ENCODE measurements around the gene APOBEC2.

Gene APOBEC2

GRCh38 chr6:41046084-41046483 lies 6.9 kb upstream of the APOBEC2 start:
- Histone ChIP-seq H3K27me3 (ENCODE audit: control insufficient read depth, insufficient read depth, low read length, poor library complexity, severe bottlenecking) (no peaks in the 10 kb centered on the region), H3K36me3 (ENCODE audit: control insufficient read depth, insufficient read depth, low read length) (no peaks in the 10 kb centered on the region), H3K4me1 (ENCODE audit: control insufficient read depth, insufficient read depth, low read length) (peaks cover 7% of the 10 kb centered on the region), H3K9me3 (ENCODE audit: control insufficient read depth, low read length) (no peaks in the 10 kb centered on the region), H3K27ac (ENCODE audit: insufficient read depth, low read depth, low read length, poor library complexity, severe bottlenecking) (no peak overlapping the region), H3K4me3 (ENCODE audit: insufficient read depth, low read depth, low read length) (no peak overlapping the region)
- 90 to 93% methylated on average over 1 of the region's 1 CpG for WGBS, 2 experiments

GRCh38 chr6:41047306-41047705 lies 5.7 kb upstream of the APOBEC2 start:
- H3K27me3 ChIP-seq (ENCODE audit: control insufficient read depth, insufficient read depth, low read length, poor library complexity, severe bottlenecking), result no peaks in the 10 kb centered on the region

GRCh38 chr6:41047745-41048732 lies 5.0 kb upstream of the APOBEC2 start:
- Histone ChIP-seq H3K27ac (ENCODE audit: insufficient read depth, low read depth, low read length, poor library complexity, severe bottlenecking) (no peak overlapping the region), H3K27me3 (ENCODE audit: control insufficient read depth, insufficient read depth, low read length, poor library complexity, severe bottlenecking) (no peaks in the 10 kb centered on the region), H3K4me1 (ENCODE audit: control insufficient read depth, insufficient read depth, low read length) (peaks cover 13% of the 10 kb centered on the region), H3K9me3 (ENCODE audit: control insufficient read depth, low read length) (no peaks in the 10 kb centered on the region), H3K4me3 (ENCODE audit: insufficient read depth, low read depth, low read length) (no peak overlapping the region), H3K36me3 (ENCODE audit: control insufficient read depth, insufficient read depth, low read length) (no peaks in the 10 kb centered on the region)
- WGBS, 2 experiments, result 90 to 92% methylated on average over 9 of the region's 9 CpGs

More at GRCh38 chr6:41047306-41047705, 5.7 kb upstream of the APOBEC2 start:
- H3K4me1 ChIP-seq (ENCODE audit: control insufficient read depth, insufficient read depth, low read length), result peaks cover 7% of the 10 kb centered on the region
- no peaks in the 10 kb centered on the region for H3K36me3 ChIP-seq (ENCODE audit: control insufficient read depth, insufficient read depth, low read length)
- no peaks in the 10 kb centered on the region for H3K9me3 ChIP-seq (ENCODE audit: control insufficient read depth, low read length)
- H3K27ac ChIP-seq (ENCODE audit: insufficient read depth, low read depth, low read length, poor library complexity, severe bottlenecking), result no peak overlapping the region
- no peak overlapping the region for H3K4me3 ChIP-seq (ENCODE audit: insufficient read depth, low read depth, low read length)
- WGBS, 2 experiments, result 90 to 93% methylated on average over 2 of the region's 2 CpGs

DNA sequence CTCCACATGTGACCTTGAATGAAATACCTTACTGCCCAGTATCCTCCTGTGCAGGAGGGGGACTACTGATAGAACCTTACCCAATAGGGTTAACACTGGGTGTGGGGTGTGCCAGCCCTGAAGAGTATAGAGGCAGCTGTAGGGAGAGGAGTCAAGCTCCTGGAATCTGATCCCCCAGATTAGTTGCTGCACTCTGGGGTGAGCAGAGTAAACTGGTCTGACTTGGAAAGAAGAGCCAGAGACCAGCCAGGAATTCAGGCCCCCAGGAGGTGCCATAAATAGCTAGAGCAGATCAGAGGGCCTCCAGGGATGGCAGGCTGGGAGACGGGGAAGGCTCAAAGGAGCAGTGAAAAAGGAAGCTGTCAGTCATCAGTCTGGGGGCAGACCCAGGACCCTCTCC lies 3.5 kb upstream of the APOBEC2 start:
- H3K4me3 ChIP-seq (ENCODE audit: insufficient read depth, low read depth, low read length), result no peak overlapping the region
- no peaks in the 10 kb centered on the region for H3K27me3 ChIP-seq (ENCODE audit: control insufficient read depth, insufficient read depth, low read length, poor library complexity, severe bottlenecking)
- no peak overlapping the region for H3K27ac ChIP-seq (ENCODE audit: insufficient read depth, low read depth, low read length, poor library complexity, severe bottlenecking)
- WGBS, 2 experiments, result 31 to 36% methylated on average over 1 of the region's 1 CpG
- H3K9me3 ChIP-seq (ENCODE audit: control insufficient read depth, low read length), result no peaks in the 10 kb centered on the region
- H3K36me3 ChIP-seq (ENCODE audit: control insufficient read depth, insufficient read depth, low read length), result no peaks in the 10 kb centered on the region
- peaks cover 21% of the 10 kb centered on the region for H3K4me1 ChIP-seq (ENCODE audit: control insufficient read depth, insufficient read depth, low read length)

- Histone ChIP-seq H3K36me3 (ENCODE audit: control insufficient read depth, insufficient read depth, low read length) (no peaks in the 10 kb centered on the region), H3K4me1 (ENCODE audit: control insufficient read depth, insufficient read depth, low read length) (peaks cover 21% of the 10 kb centered on the region), H3K9me3 (ENCODE audit: control insufficient read depth, low read length) (no peaks in the 10 kb centered on the region), H3K4me3 (ENCODE audit: insufficient read depth, low read depth, low read length) (no peak overlapping the region), H3K27me3 (ENCODE audit: control insufficient read depth, insufficient read depth, low read length, poor library complexity, severe bottlenecking) (no peaks in the 10 kb centered on the region), H3K27ac (ENCODE audit: insufficient read depth, low read depth, low read length, poor library complexity, severe bottlenecking) (no peak overlapping the region)
- WGBS, 2 experiments, result 85 to 87% methylated on average over 7 of the region's 7 CpGs
These were observed 3.0 kb upstream of the APOBEC2 start for GRCh38 chr6:41049955-41050354.

DNA sequence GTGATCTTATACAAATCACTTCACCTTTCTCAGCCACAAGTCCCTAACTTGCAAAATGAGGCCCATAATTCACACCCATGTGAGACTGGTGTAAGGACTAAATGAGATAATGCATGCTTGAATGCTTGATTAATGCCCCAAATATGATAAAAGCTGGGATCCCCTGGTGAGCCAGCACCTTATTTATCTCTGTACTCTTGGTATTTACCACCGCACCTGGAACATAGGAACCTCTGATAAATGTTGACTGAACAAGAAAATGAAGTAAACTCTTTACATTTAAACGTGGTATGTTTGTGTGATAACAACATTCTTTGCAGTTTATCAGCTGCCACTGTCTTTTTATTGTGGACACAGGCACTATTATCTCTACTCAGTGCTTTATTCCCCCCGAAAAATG lies 2.5 kb upstream of the APOBEC2 start:
- Histone ChIP-seq H3K4me3 (ENCODE audit: insufficient read depth, low read depth, low read length) (no peak overlapping the region), H3K9me3 (ENCODE audit: control insufficient read depth, low read length) (no peaks in the 10 kb centered on the region), H3K36me3 (ENCODE audit: control insufficient read depth, insufficient read depth, low read length) (no peaks in the 10 kb centered on the region), H3K4me1 (ENCODE audit: control insufficient read depth, insufficient read depth, low read length) (peaks cover 21% of the 10 kb centered on the region), H3K27ac (ENCODE audit: insufficient read depth, low read depth, low read length, poor library complexity, severe bottlenecking) (no peak overlapping the region), H3K27me3 (ENCODE audit: control insufficient read depth, insufficient read depth, low read length, poor library complexity, severe bottlenecking) (no peaks in the 10 kb centered on the region)
- 90 to 91% methylated on average over 3 of the region's 3 CpGs for WGBS, 2 experiments

DNA sequence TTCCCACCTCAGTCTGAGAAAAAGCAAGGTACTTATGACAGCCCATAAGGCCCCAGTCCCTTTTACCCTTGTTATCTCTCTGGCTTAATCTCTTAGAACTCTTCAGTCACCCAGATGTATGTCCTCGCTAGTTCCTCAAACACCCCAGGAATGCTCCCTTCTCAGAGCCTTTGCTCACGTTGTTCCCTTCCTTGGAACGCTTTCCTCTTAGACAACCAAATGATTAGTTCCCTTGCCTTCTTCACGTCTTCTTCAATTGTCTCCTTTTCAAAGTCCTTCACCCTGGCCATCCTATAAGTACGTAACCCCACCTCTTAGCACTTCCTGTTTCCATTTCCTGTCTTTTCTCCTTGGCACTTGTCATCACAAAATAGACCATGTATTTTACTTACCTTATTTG lies 1.1 kb upstream of the APOBEC2 start:
- H3K9me3 ChIP-seq (ENCODE audit: control insufficient read depth, low read length), result no peaks in the 10 kb centered on the region
- no peak overlapping the region for H3K4me3 ChIP-seq (ENCODE audit: insufficient read depth, low read depth, low read length)
- H3K36me3 ChIP-seq (ENCODE audit: control insufficient read depth, insufficient read depth, low read length), result no peaks in the 10 kb centered on the region
- 89 to 92% methylated on average over 5 of the region's 5 CpGs for WGBS, 2 experiments
- H3K27ac ChIP-seq (ENCODE audit: insufficient read depth, low read depth, low read length, poor library complexity, severe bottlenecking), result no peak overlapping the region
- no peaks in the 10 kb centered on the region for H3K27me3 ChIP-seq (ENCODE audit: control insufficient read depth, insufficient read depth, low read length, poor library complexity, severe bottlenecking)
- peaks cover 21% of the 10 kb centered on the region for H3K4me1 ChIP-seq (ENCODE audit: control insufficient read depth, insufficient read depth, low read length)

DNA sequence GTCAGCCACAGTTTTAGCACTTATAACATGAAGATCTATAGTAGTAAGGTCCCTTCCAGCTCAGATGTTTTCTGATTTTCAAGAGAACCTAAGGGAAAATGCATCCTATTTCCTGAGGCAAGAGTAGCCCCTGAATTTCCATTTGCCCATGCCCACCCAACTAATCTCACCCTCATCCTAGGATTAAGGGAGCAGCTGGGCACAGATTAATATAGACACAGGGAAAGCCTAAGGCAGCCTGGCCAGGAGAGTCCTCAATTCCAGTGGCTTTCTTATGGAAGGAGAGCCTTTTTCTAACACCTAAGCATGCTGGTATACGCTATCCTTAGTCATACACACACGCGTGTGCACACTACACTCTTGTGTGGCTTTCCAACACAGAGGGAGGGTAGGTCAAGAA lies 1.5 kb downstream of the APOBEC2 start:
- Histone ChIP-seq H3K36me3 (ENCODE audit: control insufficient read depth, insufficient read depth, low read length) (no peaks in the 10 kb centered on the region), H3K27me3 (ENCODE audit: control insufficient read depth, insufficient read depth, low read length, poor library complexity, severe bottlenecking) (no peaks in the 10 kb centered on the region), H3K4me3 (ENCODE audit: insufficient read depth, low read depth, low read length) (no peak overlapping the region), H3K27ac (ENCODE audit: insufficient read depth, low read depth, low read length, poor library complexity, severe bottlenecking) (no peak overlapping the region), H3K9me3 (ENCODE audit: control insufficient read depth, low read length) (no peaks in the 10 kb centered on the region), H3K4me1 (ENCODE audit: control insufficient read depth, insufficient read depth, low read length) (peaks cover 14% of the 10 kb centered on the region)
- 99 to 100% methylated on average over 3 of the region's 3 CpGs for WGBS, 2 experiments

DNA sequence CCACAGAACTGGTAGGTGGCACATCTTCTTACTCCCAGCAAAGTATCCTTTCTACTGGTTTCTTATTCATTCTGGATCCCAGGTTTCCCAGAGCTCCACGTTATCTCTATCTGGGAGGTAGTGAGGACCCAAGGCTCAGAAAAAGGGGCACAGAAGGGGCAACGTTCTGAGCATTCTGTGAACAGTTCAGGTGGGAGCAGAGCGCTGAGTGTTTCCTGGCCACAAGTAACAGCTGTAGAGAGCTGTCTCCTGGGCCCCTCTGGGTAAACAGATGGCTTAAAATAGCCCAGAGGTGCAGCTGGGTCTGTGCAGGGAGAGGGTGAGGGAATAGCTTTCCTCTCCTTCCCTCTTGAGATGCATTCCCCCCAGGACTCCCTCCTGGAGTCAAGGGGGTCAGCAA lies 2.1 kb downstream of the APOBEC2 start:
- Histone ChIP-seq H3K4me3 (ENCODE audit: insufficient read depth, low read depth, low read length) (no peak overlapping the region), H3K27me3 (ENCODE audit: control insufficient read depth, insufficient read depth, low read length, poor library complexity, severe bottlenecking) (no peaks in the 10 kb centered on the region), H3K27ac (ENCODE audit: insufficient read depth, low read depth, low read length, poor library complexity, severe bottlenecking) (no peak overlapping the region), H3K36me3 (ENCODE audit: control insufficient read depth, insufficient read depth, low read length) (no peaks in the 10 kb centered on the region), H3K4me1 (ENCODE audit: control insufficient read depth, insufficient read depth, low read length) (peaks cover 14% of the 10 kb centered on the region), H3K9me3 (ENCODE audit: control insufficient read depth, low read length) (no peaks in the 10 kb centered on the region)
- 89 to 93% methylated on average over 3 of the region's 3 CpGs for WGBS, 2 experiments

- H3K27ac ChIP-seq (ENCODE audit: insufficient read depth, low read depth, low read length, poor library complexity, severe bottlenecking), result no peak overlapping the region
- H3K36me3 ChIP-seq (ENCODE audit: control insufficient read depth, insufficient read depth, low read length), result no peaks in the 10 kb centered on the region
- no peaks in the 10 kb centered on the region for H3K9me3 ChIP-seq (ENCODE audit: control insufficient read depth, low read length)
- H3K4me3 ChIP-seq (ENCODE audit: insufficient read depth, low read depth, low read length), result no peak overlapping the region
- H3K4me1 ChIP-seq (ENCODE audit: control insufficient read depth, insufficient read depth, low read length), result peaks cover 14% of the 10 kb centered on the region
- H3K27me3 ChIP-seq (ENCODE audit: control insufficient read depth, insufficient read depth, low read length, poor library complexity, severe bottlenecking), result no peaks in the 10 kb centered on the region
- WGBS, 2 experiments, result 94% methylated on average over 6 of the region's 6 CpGs
These were observed 3.9 kb downstream of the APOBEC2 start for GRCh38 chr6:41056768-41057490.

Data from ectodermal cell (in vitro differentiated cells).